Measurements from ENCODE around the gene PHOSPHO2. TPM values are rescaled to one million over a fixed set of nuclear protein-coding genes. Genes with fewer than 3 reads are reported as not detected.

Gene PHOSPHO2
- total and polyA plus RNA-seq, 2 donors (not counting 3 experiments of a cell fraction or from before 2014, with no cell fraction given): 0.69 to 2.7 TPM

Small RNA genes lying within 50 kb of the gene (small RNA-seq; reads per million reads assigned to genes)
- gene RF00432 (ENCODE audit: insufficient read depth, insufficient read length, low read depth, low replicate concordance): not detected

Other genes with a start within 250 kb of the PHOSPHO2 start
- 4.1 and 5.6 TPM in 2 replicates for gene BBS5, start 215.0 kb upstream of the PHOSPHO2 start, total RNA-seq
- 2.4 and 2.9 TPM in 2 replicates for gene BBS5, start 215.0 kb upstream of the PHOSPHO2 start, polyA plus RNA-seq
- 0.21 and 0.73 TPM in 2 replicates for gene KLHL41, start 184.8 kb upstream of the PHOSPHO2 start, total RNA-seq
- 0.05 and 0.08 TPM in 2 replicates for gene KLHL41, start 184.8 kb upstream of the PHOSPHO2 start, polyA plus RNA-seq
- gene FASTKD1, start 120.6 kb upstream of the PHOSPHO2 start, total RNA-seq: 32.2 and 33.4 TPM in 2 replicates
- gene FASTKD1, start 120.6 kb upstream of the PHOSPHO2 start, polyA plus RNA-seq: 6.3 and 8.9 TPM in 2 replicates
- 36.7 and 44.9 TPM in 2 replicates for gene PPIG, start 110.1 kb upstream of the PHOSPHO2 start, total RNA-seq
- 7.4 and 13.4 TPM in 2 replicates for gene PPIG, start 110.1 kb upstream of the PHOSPHO2 start, polyA plus RNA-seq
- not detected in 2 replicates for gene CFAP210, start 64 bp upstream of the PHOSPHO2 start, total RNA-seq
- gene CFAP210, start 64 bp upstream of the PHOSPHO2 start, polyA plus RNA-seq: not detected in 2 replicates
- gene KLHL23, start 39.4 kb downstream of the PHOSPHO2 start, total RNA-seq: 11.2 and 13.4 TPM in 2 replicates
- 4.0 and 4.4 TPM in 2 replicates for gene KLHL23, start 39.4 kb downstream of the PHOSPHO2 start, polyA plus RNA-seq
- gene SSB, start 104.4 kb downstream of the PHOSPHO2 start, total RNA-seq: 124 and 125 TPM in 2 replicates
- 18.5 and 36.1 TPM in 2 replicates for gene SSB, start 104.4 kb downstream of the PHOSPHO2 start, polyA plus RNA-seq
- 50.4 and 52.0 TPM in 2 replicates for gene METTL5, start 130.4 kb downstream of the PHOSPHO2 start, total RNA-seq
- gene METTL5, start 130.4 kb downstream of the PHOSPHO2 start, polyA plus RNA-seq: 18.4 and 27.0 TPM in 2 replicates
- 27.5 and 27.7 TPM in 2 replicates for gene UBR3, start 133.0 kb downstream of the PHOSPHO2 start, total RNA-seq
- 3.8 and 5.3 TPM in 2 replicates for gene UBR3, start 133.0 kb downstream of the PHOSPHO2 start, polyA plus RNA-seq